HepG2 (cell line): ENCODE results near the gene RAB22A. TPM values are rescaled to one million over a fixed set of nuclear protein-coding genes. Genes with fewer than 3 reads are reported as not detected.

ENCODE experiments used
- ATAC-seq: fragments of 200-7000 bp; cut with Tn5 transposase; 3 replicates; pipeline ENCODE4 v1.9.1; 2020; ENCODE audit warnings: mild to moderate bottlenecking, moderate library complexity
- BruUV-seq: library from RNA; stranded (reverse); fragments of 400-500 nt; replicated peaks from 2 replicates; lab custom pipeline; 2021; lab: Mats Ljungman, UMichigan
- CTCF ChIA-PET: fragments of 300-600 bp; formaldehyde crosslinking; extraction: SDS; loops from one replicate; lab custom pipeline; 2021; ENCODE audit warnings: low total read pairs, inconsistent platforms, low intra/inter-chr PET ratio; lab: Yijun Ruan, JAX
- POLR2A ChIA-PET: fragments of 350-600 bp; sonication (Branson Sonifier 250); formaldehyde crosslinking; loops from one replicate; lab custom pipeline; 2020; ENCODE audit warnings: antibody characterized with exemption, inconsistent platforms; lab: Yijun Ruan, JAX
- DNase-seq: peaks from one replicate; pipeline ENCODE4 v3.0.0-alpha.2; 2015; ENCODE audit warnings: low spot score
- FAIRE-seq: peaks from 3 replicates; lab custom pipeline; 2011; peaks lifted over from hg19 to GRCh38; lab: Jason Lieb, UNC
- H2AFZ ChIP-seq: one replicate; pipeline ENCODE4 v1.6.1; 2011; ENCODE audit warnings: low read length, inconsistent platforms
- H3K27ac ChIP-seq: fragments of 300-600 bp; 3 replicates; pipeline ENCODE4 v1.8.0; 2011; ENCODE audit warnings: mixed run types, mild to moderate bottlenecking, mixed read lengths, low read length, inconsistent platforms; ENCODE audit not compliant: insufficient read depth; ENCODE audit errors: extremely low read length
- H3K27me3 ChIP-seq, 2 experiments: fragments of 200-600 bp in 1 of 2; 2 replicates in 1 of 2; 3 replicates in 1 of 2; pipeline versions ENCODE4 v1.6.0 to v1.8.0; 2011; ENCODE audit warnings: low read length in 2 of 2, mild to moderate bottlenecking in 2 of 2, moderate library complexity in 2 of 2, inconsistent platforms in 1 of 2; ENCODE audit not compliant: insufficient read depth in 2 of 2, control insufficient read depth in 1 of 2
- H3K36me3 ChIP-seq, 2 experiments: fragments of 200-600 bp in 1 of 2; replicated peaks in 1 of 2; 2 replicates in 1 of 2; 3 replicates in 1 of 2; pipeline versions ENCODE4 v1.5.1 to v1.8.0; 2011; ENCODE audit warnings: low read length in 2 of 2, inconsistent platforms in 1 of 2; ENCODE audit not compliant: insufficient read depth in 2 of 2, control insufficient read depth in 1 of 2
- H3K4me1 ChIP-seq: 2 replicates; pipeline ENCODE4 v1.5.1; 2012; ENCODE audit warnings: low read length, inconsistent platforms; ENCODE audit not compliant: insufficient read depth
- H3K4me2 ChIP-seq: 2 replicates; pipeline ENCODE4 v1.6.0; 2011; ENCODE audit warnings: low read depth, low read length, inconsistent platforms
- H3K4me3 ChIP-seq, 3 experiments: fragments of 200-600 bp in 1 of 3; sonication (generic), shearing (Covaris generic) in 1 of 3; replicated peaks in 1 of 3; 2 replicates each; pipeline ENCODE4 v1.5.1; 2011 to 2016; ENCODE audit warnings: low read length in 3 of 3, inconsistent platforms in 2 of 3, low read depth in 2 of 3, mild to moderate bottlenecking in 2 of 3, control low read depth in 1 of 3, mixed read lengths in 1 of 3; ENCODE audit not compliant: insufficient read depth in 1 of 3
- H3K79me2 ChIP-seq: one replicate; pipeline ENCODE4 v1.6.1; 2011; ENCODE audit warnings: low read length, inconsistent platforms; ENCODE audit not compliant: insufficient read depth
- H3K9ac ChIP-seq: 2 replicates; pipeline ENCODE4 v1.6.0; 2011; ENCODE audit warnings: mild to moderate bottlenecking, low read depth, low read length, inconsistent platforms; ENCODE audit not compliant: insufficient read depth
- H3K9me3 ChIP-seq: 2 replicates; pipeline ENCODE4 v1.5.1; 2012; ENCODE audit warnings: mild to moderate bottlenecking, low read length
- H4K20me1 ChIP-seq: 2 replicates; pipeline ENCODE4 v1.6.0; 2011; ENCODE audit warnings: inconsistent platforms, mild to moderate bottlenecking, low read length, moderate library complexity; ENCODE audit not compliant: insufficient read depth
- BORCS8-MEF2B ChIP-seq: sonication (generic); formaldehyde crosslinking; IDR thresholded peaks from 2 replicates; pipeline ENCODE4 v1.8.0; 2022; ENCODE audit warnings: mild to moderate bottlenecking, missing genetic modification reagents
- GPN1 ChIP-seq: sonication (generic); formaldehyde crosslinking; IDR thresholded peaks from 2 replicates; pipeline ENCODE4 v1.5.1; 2020; ENCODE audit warnings: missing genetic modification reagents, borderline replicate concordance
- PRPF4 ChIP-seq: fragments of 200-400 bp; formaldehyde crosslinking; IDR thresholded peaks from 2 replicates; pipeline ENCODE4 v1.6.1; 2016; ENCODE audit warnings: low read length, low read depth; ENCODE audit not compliant: poor library complexity, severe bottlenecking
- ZNF225 ChIP-seq: sonication (generic); formaldehyde crosslinking; IDR thresholded peaks from 2 replicates; pipeline ENCODE4 v1.4.0; 2020; ENCODE audit warnings: mild to moderate bottlenecking, missing genetic modification reagents
- ZNF281 ChIP-seq: sonication (generic); formaldehyde crosslinking; IDR thresholded peaks from 2 replicates; pipeline ENCODE4 v1.4.0; 2020; ENCODE audit warnings: missing genetic modification reagents, borderline replicate concordance
- ZNF383 ChIP-seq: sonication (generic); formaldehyde crosslinking; IDR thresholded peaks from 2 replicates; pipeline ENCODE4 v1.4.0; 2020; ENCODE audit warnings: missing genetic modification reagents, mild to moderate bottlenecking, borderline replicate concordance
- ZNF703 ChIP-seq: sonication (generic); formaldehyde crosslinking; IDR thresholded peaks from 2 replicates; pipeline ENCODE4 v1.5.1; 2020; ENCODE audit warnings: missing genetic modification reagents, mild to moderate bottlenecking, moderate library complexity, borderline replicate concordance
- ZNF781 ChIP-seq: sonication (generic); formaldehyde crosslinking; IDR thresholded peaks from 2 replicates; pipeline ENCODE4 v1.5.1; 2020; ENCODE audit warnings: borderline replicate concordance, mild to moderate bottlenecking, missing genetic modification reagents; ENCODE audit errors: not compliant biosample characterization
- ZZZ3 ChIP-seq: sonication (generic); formaldehyde crosslinking; IDR thresholded peaks from 2 replicates; pipeline ENCODE4 v1.4.0; 2020; ENCODE audit warnings: missing genetic modification reagents, mild to moderate bottlenecking, borderline replicate concordance
- WGBS: methylation state at CpG from one replicate; pipeline ENCODE4 v1.1.6; 2017; ENCODE audit warnings: low lambda C conversion rate; 5-methylcytosine and 5-hydroxymethylcytosine counted together
- in situ Hi-C: cut with HindIII; loops from 2 replicates; pipeline ENCODE4 v1.10.0; 2017; ENCODE audit warnings: low pct_unique_long_range_greater_than_20kb; ENCODE audit not compliant: extremely low pct_ligation_motif_present
- intact Hi-C: fragments of 100-400 bp; cut with micrococcal nuclease; formaldehyde crosslinking; loops from one replicate; pipeline ENCODE4 v1.10.0; 2022; ENCODE audit not compliant: unreplicated experiment
- polyA plus RNA-seq, 8 experiments: library from polyadenylated mRNA; depleted of rRNA in 3 of 8; stranded (reverse) in 7 of 8; unstranded in 1 of 8; fragments of >200 nt; fragmentation: Illumina TruSeq in 4 of 8; extraction: Trizol in 4 of 8; gene quantifications; 2 replicates each; pipeline versions ENCODE4 v1.2.1 to v1.2.3, GENCODE V29; 2011 to 2016; ENCODE audit warnings: low read depth in 4 of 8, missing spikeins in 1 of 8, mixed read lengths in 1 of 8; ENCODE audit not compliant: insufficient read depth in 1 of 8
- total RNA-seq, 5 experiments: library from RNA; depleted of rRNA; stranded (reverse); fragments of >200 nt; fragmentation: Illumina TruSeq; extraction: Trizol; gene quantifications; 2 replicates each; pipeline ENCODE4 v1.2.3, GENCODE V29; 2016; ENCODE audit warnings: low read depth in 1 of 5
- TF ChIP-seq, protein P1 (sequence below): sonication (generic); formaldehyde crosslinking; IDR thresholded peaks from 2 replicates; pipeline ENCODE4 v1.8.0; 2022; ENCODE audit warnings: mild to moderate bottlenecking, missing genetic modification reagents, moderate library complexity
- TF ChIP-seq, protein P2 (sequence below): sonication (generic); formaldehyde crosslinking; IDR thresholded peaks from 2 replicates; pipeline ENCODE4 v1.5.1; 2020; ENCODE audit warnings: mild to moderate bottlenecking, missing genetic modification reagents, moderate library complexity

Gene RAB22A
- total and polyA plus RNA-seq, 2 of the 13 experiments (the other 11 are each of a cell fraction or from before 2014, with no cell fraction given) = 10.7 to 11.2 TPM

DNA sequence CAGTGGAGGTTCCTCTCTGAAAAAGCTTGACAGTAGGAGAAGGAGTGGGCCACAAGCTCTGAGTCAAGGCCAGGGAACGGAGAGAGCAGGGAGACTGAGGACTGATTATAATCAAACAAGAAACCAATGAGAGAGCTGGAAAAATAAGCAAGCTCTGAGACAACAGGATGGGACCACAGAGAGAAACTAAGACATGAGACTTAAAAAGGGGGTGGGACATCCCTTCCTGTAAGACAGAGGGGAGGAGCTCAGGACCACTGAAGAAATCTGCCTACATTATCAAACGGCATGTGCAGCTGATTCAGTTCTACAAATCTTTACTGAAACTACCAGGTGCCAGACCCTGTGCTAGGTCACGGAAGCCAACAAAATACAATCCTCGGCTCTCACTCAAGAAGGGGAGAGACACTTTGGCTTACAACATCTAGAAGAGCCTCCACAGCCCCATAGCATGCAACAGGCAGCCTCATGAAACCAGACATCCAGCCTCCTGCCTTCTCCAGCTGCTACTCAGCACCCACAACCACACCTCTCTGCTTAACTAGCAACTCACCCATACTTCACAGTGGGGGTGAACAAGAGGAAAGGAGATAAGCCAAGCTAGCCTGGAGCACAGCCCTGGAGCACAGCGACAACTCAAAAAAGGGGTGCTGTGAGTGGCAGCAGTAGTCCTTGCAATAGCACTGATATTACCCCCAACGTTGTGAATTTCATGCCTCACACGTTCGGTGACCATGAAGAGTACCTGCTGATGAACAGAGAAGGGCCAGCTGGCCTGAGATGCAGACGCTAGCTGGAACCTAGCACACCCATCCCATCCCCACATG, 41.9 kb upstream of the RAB22A start:
- TF ChIP-seq ZZZ3 (CRISPR knock-in tag) = no peak
- no peak for TF ChIP-seq PRPF4
- TF ChIP-seq GPN1 = no peak
- no peak for TF ChIP-seq ZNF281 (CRISPR knock-in tag)
- TF ChIP-seq, protein P1, sequence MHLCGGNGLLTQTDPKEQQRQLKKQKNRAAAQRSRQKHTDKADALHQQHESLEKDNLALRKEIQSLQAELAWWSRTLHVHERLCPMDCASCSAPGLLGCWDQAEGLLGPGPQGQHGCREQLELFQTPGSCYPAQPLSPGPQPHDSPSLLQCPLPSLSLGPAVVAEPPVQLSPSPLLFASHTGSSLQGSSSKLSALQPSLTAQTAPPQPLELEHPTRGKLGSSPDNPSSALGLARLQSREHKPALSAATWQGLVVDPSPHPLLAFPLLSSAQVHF (CRISPR knock-in tag) = no peak
- no peak for TF ChIP-seq ZNF781 (CRISPR knock-in tag)
- no peak for TF ChIP-seq BORCS8-MEF2B (CRISPR knock-in tag)
- TF ChIP-seq ZNF225 (CRISPR knock-in tag) = no peak
- TF ChIP-seq ZNF703 (CRISPR knock-in tag) = no peak
- TF ChIP-seq ZNF383 (CRISPR knock-in tag) = no peak
- TF ChIP-seq, protein P2, sequence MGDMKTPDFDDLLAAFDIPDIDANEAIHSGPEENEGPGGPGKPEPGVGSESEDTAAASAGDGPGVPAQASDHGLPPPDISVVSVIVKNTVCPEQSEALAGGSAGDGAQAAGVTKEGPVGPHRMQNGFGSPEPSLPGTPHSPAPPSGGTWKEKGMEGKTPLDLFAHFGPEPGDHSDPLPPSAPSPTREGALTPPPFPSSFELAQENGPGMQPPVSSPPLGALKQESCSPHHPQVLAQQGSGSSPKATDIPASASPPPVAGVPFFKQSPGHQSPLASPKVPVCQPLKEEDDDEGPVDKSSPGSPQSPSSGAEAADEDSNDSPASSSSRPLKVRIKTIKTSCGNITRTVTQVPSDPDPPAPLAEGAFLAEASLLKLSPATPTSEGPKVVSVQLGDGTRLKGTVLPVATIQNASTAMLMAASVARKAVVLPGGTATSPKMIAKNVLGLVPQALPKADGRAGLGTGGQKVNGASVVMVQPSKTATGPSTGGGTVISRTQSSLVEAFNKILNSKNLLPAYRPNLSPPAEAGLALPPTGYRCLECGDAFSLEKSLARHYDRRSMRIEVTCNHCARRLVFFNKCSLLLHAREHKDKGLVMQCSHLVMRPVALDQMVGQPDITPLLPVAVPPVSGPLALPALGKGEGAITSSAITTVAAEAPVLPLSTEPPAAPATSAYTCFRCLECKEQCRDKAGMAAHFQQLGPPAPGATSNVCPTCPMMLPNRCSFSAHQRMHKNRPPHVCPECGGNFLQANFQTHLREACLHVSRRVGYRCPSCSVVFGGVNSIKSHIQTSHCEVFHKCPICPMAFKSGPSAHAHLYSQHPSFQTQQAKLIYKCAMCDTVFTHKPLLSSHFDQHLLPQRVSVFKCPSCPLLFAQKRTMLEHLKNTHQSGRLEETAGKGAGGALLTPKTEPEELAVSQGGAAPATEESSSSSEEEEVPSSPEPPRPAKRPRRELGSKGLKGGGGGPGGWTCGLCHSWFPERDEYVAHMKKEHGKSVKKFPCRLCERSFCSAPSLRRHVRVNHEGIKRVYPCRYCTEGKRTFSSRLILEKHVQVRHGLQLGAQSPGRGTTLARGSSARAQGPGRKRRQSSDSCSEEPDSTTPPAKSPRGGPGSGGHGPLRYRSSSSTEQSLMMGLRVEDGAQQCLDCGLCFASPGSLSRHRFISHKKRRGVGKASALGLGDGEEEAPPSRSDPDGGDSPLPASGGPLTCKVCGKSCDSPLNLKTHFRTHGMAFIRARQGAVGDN = no peak
- FAIRE-seq (no peak), ATAC-seq (no peak), DNase-seq (no peak)
- BruUV-seq = no TSS peak
- intact Hi-C loops = no loop called here
- H3K4me3 ChIP-seq = no peak overlapping the region
- no peak overlapping the region for H3K4me2 ChIP-seq
- no peak overlapping the region for H2AFZ ChIP-seq
- in situ Hi-C loops = no loop called here
- H3K79me2 ChIP-seq = no peaks in the 10 kb centered on the region
- H3K36me3 ChIP-seq = no peaks in the 10 kb centered on the region
- no peak overlapping the region for H3K27ac ChIP-seq
- peaks cover 9% of the 10 kb centered on the region for H3K4me1 ChIP-seq
- ChIA-PET CTCF (no interaction called here), POLR2A (no interaction called here)
- no peak overlapping the region for H3K9ac ChIP-seq
- H3K27me3 ChIP-seq = no peaks in the 10 kb centered on the region
- 73% methylated on average over 9 of the region's 9 CpGs for WGBS
- no peaks in the 10 kb centered on the region for H4K20me1 ChIP-seq
- no peaks in the 10 kb centered on the region for H3K9me3 ChIP-seq
